ENCODE results near the gene UNG.
"Not testable (repeated sequence)": the region's sequence is repeated elsewhere in the genome, so short reads cannot be mapped to it uniquely, and the experiment has no call there.

The UNG gene

DNA sequence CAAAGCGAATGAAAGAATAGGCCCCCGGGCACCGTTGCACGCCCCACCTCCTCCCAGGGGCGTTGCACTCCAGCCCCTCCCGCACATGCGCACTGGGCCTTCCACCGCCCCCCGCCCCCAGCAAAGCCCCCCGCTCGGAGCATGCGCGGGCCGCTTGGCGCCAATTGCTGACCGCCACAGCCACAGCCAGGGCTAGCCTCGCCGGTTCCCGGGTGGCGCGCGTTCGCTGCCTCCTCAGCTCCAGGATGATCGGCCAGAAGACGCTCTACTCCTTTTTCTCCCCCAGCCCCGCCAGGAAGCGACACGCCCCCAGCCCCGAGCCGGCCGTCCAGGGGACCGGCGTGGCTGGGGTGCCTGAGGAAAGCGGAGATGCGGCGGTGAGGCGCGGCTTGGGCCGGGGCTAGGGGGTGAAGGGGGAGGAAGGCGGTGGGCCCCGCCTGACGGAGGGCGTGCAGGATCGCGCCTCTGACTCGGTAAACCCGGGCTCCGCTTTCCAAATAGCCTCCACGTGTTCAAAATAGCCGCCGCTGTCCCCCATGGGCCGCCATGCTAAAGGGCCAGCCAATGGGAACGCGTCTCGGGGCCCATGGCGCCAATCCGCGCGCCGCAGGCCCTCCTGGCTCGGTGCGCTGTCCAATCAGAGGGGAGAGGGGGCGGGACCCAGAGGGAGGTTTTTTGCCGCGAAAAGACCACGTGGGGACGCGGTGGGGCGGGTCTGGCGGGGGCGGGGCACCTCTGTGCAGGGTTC lies at the start of gene UNG:
Gene UNG (plus strand): TSS at position 163 of the 748 bp plus-strand sequence. CDS start 83 bp downstream, at position 246.
- peak; percentile 97 for DNase-seq (ENCODE audit: low read depth)
- no peak for TF ChIP-seq CTCF (IDR thresholded peaks at IDR 0.05; ENCODE audit: insufficient read depth, low read depth, low read length, missing control alignments)
- H3K4me3 ChIP-seq (ENCODE audit: low read length), result peak within 1 kb of the TSS; percentile 76

- H3K4me3 ChIP-seq (ENCODE audit: low read length); DNase-seq (ENCODE audit: low read depth): not testable (repeated sequence)
Measured at GRCh38 chr12:109048706-109049105, 48.7 kb upstream of the UNG start.

GRCh38 chr12:109049794-109050193 lies 47.6 kb upstream of the UNG start:
- H3K4me3 ChIP-seq (ENCODE audit: low read length); DNase-seq (ENCODE audit: low read depth): not testable (repeated sequence)

- no peak for TF ChIP-seq CTCF (IDR thresholded peaks at IDR 0.05; ENCODE audit: insufficient read depth, low read depth, low read length, missing control alignments)
- no peak for DNase-seq (ENCODE audit: low read depth)
- H3K4me3 ChIP-seq (ENCODE audit: low read length), result peak overlapping the region; percentile 79
Measured at GRCh38 chr12:109052097-109052413, 45.3 kb upstream of the UNG start.

- TF ChIP-seq CTCF (IDR thresholded peaks at IDR 0.05; ENCODE audit: insufficient read depth, low read depth, low read length, missing control alignments), result no peak
- DNase-seq (ENCODE audit: low read depth), result peak; percentile 87
Measured at GRCh38 chr12:109052414-109053323, 44.7 kb upstream of the UNG start, which contains the start of gene USP30. TSS of gene USP30 (plus strand) at chr12:109052576. CDS start at chr12:109052679, 103 bp downstream.

GRCh38 chr12:109053382-109054123 lies 43.8 kb upstream of the UNG start:
- no peak for TF ChIP-seq CTCF (IDR thresholded peaks at IDR 0.05; ENCODE audit: insufficient read depth, low read depth, low read length, missing control alignments)
- peak overlapping the region; percentile 79 for H3K4me3 ChIP-seq (ENCODE audit: low read length)
- no peak for DNase-seq (ENCODE audit: low read depth)

More at GRCh38 chr12:109052414-109053323, 44.7 kb upstream of the UNG start, which contains the start of gene USP30:
- H3K4me3 ChIP-seq (ENCODE audit: low read length), result peak within 1 kb of the TSS; percentile 79

GRCh38 chr12:109054124-109054513 lies 43.3 kb upstream of the UNG start:
- H3K4me3 ChIP-seq (ENCODE audit: low read length); DNase-seq (ENCODE audit: low read depth): not testable (repeated sequence)

- no peak for DNase-seq (ENCODE audit: low read depth)
- H3K4me3 ChIP-seq (ENCODE audit: low read length), result no peak overlapping the region
- TF ChIP-seq CTCF (IDR thresholded peaks at IDR 0.05; ENCODE audit: insufficient read depth, low read depth, low read length, missing control alignments), result no peak
Measured at GRCh38 chr12:109054520-109054919, 42.9 kb upstream of the UNG start.

Data from epithelial cell of esophagus (primary cell).